Liver (tissue), 3 donors: Measurements from ENCODE around the gene AIG1.

Experiments used
- RAD21 ChIP-seq, 2 donors: IDR thresholded peaks; 2 replicates each; pipeline ENCODE4 v1.6.1; 2016; ENCODE audit warnings: antibody characterized with exemption in 2 of 2, mild to moderate bottlenecking in 2 of 2
- ZBTB33 ChIP-seq: IDR thresholded peaks from 2 replicates; pipeline ENCODE4 v1.6.1; 2016; ENCODE audit warnings: antibody characterized with exemption
- TF ChIP-seq, protein P1 (sequence below): fragments of 150-350 bp; IDR thresholded peaks from 2 replicates; pipeline ENCODE4 v1.5.1; 2017; ENCODE audit warnings: improper control_type of control experiment, low read depth, low read length; ENCODE audit not compliant: missing input control
- donor health status: healthy.
- donor health status: healthy.

DNA sequence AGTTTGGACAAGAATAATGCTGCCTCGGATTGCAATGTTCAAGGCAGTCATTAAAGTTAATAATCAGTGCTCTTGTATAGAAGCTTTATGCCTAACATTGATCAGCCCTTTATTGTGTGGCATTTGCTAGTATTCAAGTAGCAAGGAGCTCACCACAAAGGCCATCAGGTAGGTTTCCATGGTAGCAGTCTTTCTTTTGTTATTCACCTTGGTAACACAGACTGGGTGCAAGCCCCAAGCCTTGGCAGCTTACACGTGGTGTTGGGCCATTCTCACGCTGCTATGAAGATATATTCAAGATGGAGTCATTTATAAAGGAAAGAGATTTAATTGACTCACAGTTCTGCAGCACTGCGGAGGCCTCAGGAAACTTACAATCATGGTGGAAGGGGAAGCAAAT, 240.5 kb downstream of the AIG1 start:
- TF ChIP-seq, protein P1, sequence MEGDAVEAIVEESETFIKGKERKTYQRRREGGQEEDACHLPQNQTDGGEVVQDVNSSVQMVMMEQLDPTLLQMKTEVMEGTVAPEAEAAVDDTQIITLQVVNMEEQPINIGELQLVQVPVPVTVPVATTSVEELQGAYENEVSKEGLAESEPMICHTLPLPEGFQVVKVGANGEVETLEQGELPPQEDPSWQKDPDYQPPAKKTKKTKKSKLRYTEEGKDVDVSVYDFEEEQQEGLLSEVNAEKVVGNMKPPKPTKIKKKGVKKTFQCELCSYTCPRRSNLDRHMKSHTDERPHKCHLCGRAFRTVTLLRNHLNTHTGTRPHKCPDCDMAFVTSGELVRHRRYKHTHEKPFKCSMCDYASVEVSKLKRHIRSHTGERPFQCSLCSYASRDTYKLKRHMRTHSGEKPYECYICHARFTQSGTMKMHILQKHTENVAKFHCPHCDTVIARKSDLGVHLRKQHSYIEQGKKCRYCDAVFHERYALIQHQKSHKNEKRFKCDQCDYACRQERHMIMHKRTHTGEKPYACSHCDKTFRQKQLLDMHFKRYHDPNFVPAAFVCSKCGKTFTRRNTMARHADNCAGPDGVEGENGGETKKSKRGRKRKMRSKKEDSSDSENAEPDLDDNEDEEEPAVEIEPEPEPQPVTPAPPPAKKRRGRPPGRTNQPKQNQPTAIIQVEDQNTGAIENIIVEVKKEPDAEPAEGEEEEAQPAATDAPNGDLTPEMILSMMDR = no peak
- TF ChIP-seq ZBTB33 (no peak), RAD21 (IDR thresholded peaks at IDR 0.05) (no peak)
